ENCODE measurements around the gene SCAND1. TPM values are rescaled to one million over a fixed set of nuclear protein-coding genes. Genes with fewer than 3 reads are reported as not detected.

SCAND1 gene
- total RNA-seq = 60.6 and 90.9 TPM in 2 replicates

GRCh38 chr20:35954200-35954906 lies at the start of gene SCAND1:
Gene SCAND1, minus strand, starts transcription at chr20:35954502. Its CDS starts 218 bp downstream, at chr20:35954284.

GRCh38 chr20:35967979-35968640 lies 13.8 kb upstream of the SCAND1 start, which contains the start of gene CNBD2:
Gene CNBD2, plus strand, starts transcription at chr20:35968590. Its CDS starts 173 bp downstream, at chr20:35968763.

Other genes with a start within 250 kb of the SCAND1 start
- 252 and 284 TPM in 2 replicates for gene RBM39, start 212.2 kb downstream of the SCAND1 start, total RNA-seq
- gene PHF20, start 182.5 kb downstream of the SCAND1 start, total RNA-seq = 25.3 and 25.7 TPM in 2 replicates
- 1.4 and 4.2 TPM in 2 replicates for gene CNBD2, start 14.1 kb upstream of the SCAND1 start, total RNA-seq
- 0.97 and 4.9 TPM in 2 replicates for gene EPB41L1, start 200.2 kb upstream of the SCAND1 start, total RNA-seq